Measurements from ENCODE around the gene FOXD4L5.
"Not testable (repeated sequence)": the region's sequence is repeated elsewhere in the genome, so short reads cannot be mapped to it uniquely, and the experiment has no call there.

The FOXD4L5 gene
- long read RNA-seq, donor 1 = 0 reads
- long read RNA-seq, donor 2 = 0 reads
- long read RNA-seq, donor 3, partial matches to known transcripts = 0 of 1 reads
- long read RNA-seq, donor 3, other reads (novel, unspliced or antisense) = 0 of 1 reads
- long read RNA-seq, donor 4 = 0 reads
- long read RNA-seq, donor 5 = 0 reads
- long read RNA-seq, donor 6 = 0 reads
- long read RNA-seq, donor 7 = 0 reads
- long read RNA-seq, donor 8 = 0 reads

DNA sequence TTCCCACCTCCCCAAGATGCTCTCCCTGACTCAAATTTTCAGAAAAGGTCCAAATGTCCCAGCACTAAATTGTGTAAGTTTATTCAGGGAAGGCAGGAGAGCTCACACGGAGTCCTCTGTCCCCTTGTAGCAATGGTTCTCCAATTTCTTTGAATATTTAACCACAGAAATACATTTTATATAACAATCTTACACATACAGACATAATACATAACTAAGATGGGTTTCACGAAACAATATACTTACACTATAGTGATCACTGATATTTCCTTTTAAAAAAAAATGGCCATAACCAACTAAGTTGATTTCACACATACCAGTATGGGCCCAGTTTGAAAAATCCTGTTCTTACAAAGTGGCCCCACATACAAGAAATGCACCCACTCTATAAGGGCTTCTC is at the start of gene FOXD4L5:
TSS of gene FOXD4L5 (minus strand) at position 101 of the 400 bp plus-strand sequence. CDS start 832 bp downstream, outside the sequence.
- DNase-seq = not testable (repeated sequence)

DNA sequence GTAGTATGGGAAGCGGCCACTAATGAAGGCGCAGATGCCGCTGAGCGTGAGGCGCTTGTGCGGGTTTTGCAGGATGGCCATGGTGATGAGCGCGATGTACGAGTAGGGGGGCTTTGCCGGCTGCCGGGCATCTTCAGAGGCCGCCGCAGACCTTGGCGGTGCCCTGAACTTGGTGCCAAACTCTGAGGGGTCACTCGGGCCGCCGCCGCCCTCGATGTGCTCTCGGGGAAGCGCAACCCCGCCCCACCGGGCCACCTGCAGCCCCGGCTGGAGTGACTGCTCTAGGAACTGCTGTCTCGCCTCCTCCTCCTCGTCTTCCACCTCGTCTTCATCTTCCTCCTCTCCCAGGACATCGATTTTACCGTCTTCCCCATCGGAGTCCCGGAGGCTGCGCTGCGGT is 1.1 kb downstream of the FOXD4L5 start:
- DNase-seq = not testable (repeated sequence)

DNA sequence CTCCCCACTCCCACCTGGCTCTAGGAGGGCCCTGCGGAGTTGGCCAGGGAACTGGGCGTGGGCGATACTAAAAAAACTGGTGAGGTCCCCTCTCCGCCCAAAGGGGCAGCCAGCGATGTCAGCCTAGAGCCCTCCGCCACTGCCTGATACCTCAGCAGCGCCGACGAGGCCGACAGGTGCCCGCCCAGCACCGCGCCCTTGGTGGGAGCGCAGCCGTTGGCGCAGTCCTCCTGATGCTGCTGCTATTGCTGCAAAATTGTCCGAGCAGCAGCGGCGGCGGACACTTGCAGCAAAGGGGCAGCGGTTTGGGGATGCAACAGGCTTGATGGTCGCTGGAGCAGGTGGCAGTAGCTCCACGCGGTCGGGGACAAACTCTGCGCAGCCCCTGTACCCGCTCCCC is 2.0 kb downstream of the FOXD4L5 start:
- DNase-seq = not testable (repeated sequence)

Data from right kidney (tissue), 9 donors.